HepG2 (cell line): Measurements from ENCODE around the gene LENEP. TPM values are rescaled to one million over a fixed set of nuclear protein-coding genes. Genes with fewer than 3 reads are reported as not detected.
A peak's percentile ranks its signal among the peaks of the same experiment; 100 is the strongest.

Experiments
- ARNT ChIP-seq: fragments of 450-650 bp; IDR thresholded peaks from 2 replicates; pipeline ENCODE4 v1.6.1; 2017
- ATF3 ChIP-seq: sonication (generic); formaldehyde crosslinking; IDR thresholded peaks from 2 replicates; pipeline ENCODE4 v1.4.0; 2020; ENCODE audit warnings: missing genetic modification reagents
- ETV5 ChIP-seq: IDR thresholded peaks from 2 replicates; pipeline ENCODE4 v1.6.1; 2018; ENCODE audit warnings: missing biosample characterization, missing genetic modification reagents, inconsistent platforms, borderline replicate concordance
- FOXO4 ChIP-seq: sonication (generic); formaldehyde crosslinking; conservative IDR thresholded peaks from 2 replicates; pipeline ENCODE4 v1.8.1; 2023; ENCODE audit warnings: missing genetic modification reagents
- KLF15 ChIP-seq: sonication (generic); formaldehyde crosslinking; IDR thresholded peaks from 2 replicates; pipeline ENCODE4 v1.8.1; 2023; ENCODE audit warnings: borderline replicate concordance, mild to moderate bottlenecking, inconsistent platforms, missing genetic modification reagents, mixed read lengths
- KLF9 ChIP-seq: IDR thresholded peaks from 2 replicates; pipeline ENCODE4 v1.6.1; 2016; ENCODE audit warnings: low read depth
- MAFK ChIP-seq, 2 experiments: IDR thresholded peaks in 1 of 2; conservative IDR thresholded peaks in 1 of 2; 2 replicates each; pipeline ENCODE4 v1.6.1; 2011; ENCODE audit warnings: improper control_type of control experiment in 2 of 2, low read length in 2 of 2
- PHB2 ChIP-seq: fragments of 450-650 bp; IDR thresholded peaks from 2 replicates; pipeline ENCODE4 v1.6.1; 2018; ENCODE audit not compliant: partially characterized antibody
- PTBP1 ChIP-seq: fragments of 200-400 bp; formaldehyde crosslinking; IDR thresholded peaks from 2 replicates; pipeline ENCODE4 v1.6.1; 2018; ENCODE audit warnings: low read length, low read depth; ENCODE audit not compliant: poor library complexity, severe bottlenecking
- REXO4 ChIP-seq: sonication (generic); formaldehyde crosslinking; IDR thresholded peaks from 2 replicates; pipeline ENCODE4 v1.8.0; 2022; ENCODE audit warnings: missing genetic modification reagents, mild to moderate bottlenecking, borderline replicate concordance
- SMAD3 ChIP-seq: sonication (generic); formaldehyde crosslinking; IDR thresholded peaks from 2 replicates; pipeline ENCODE4 v1.4.0; 2020; ENCODE audit warnings: missing genetic modification reagents
- SP140L ChIP-seq: sonication (generic); formaldehyde crosslinking; IDR thresholded peaks from 2 replicates; pipeline ENCODE4 v1.4.0; 2020; ENCODE audit warnings: missing genetic modification reagents, borderline replicate concordance
- SUZ12 ChIP-seq: fragments of 150-350 bp; IDR thresholded peaks from 2 replicates; pipeline ENCODE4 v1.6.1; 2014; ENCODE audit warnings: low read depth, low read length
- TERF1 ChIP-seq: sonication (generic); formaldehyde crosslinking; IDR thresholded peaks from 2 replicates; pipeline ENCODE4 v1.8.0; 2022; ENCODE audit warnings: mild to moderate bottlenecking, missing genetic modification reagents, moderate library complexity
- TFAP4 ChIP-seq: sonication (generic); IDR thresholded peaks from 2 replicates; pipeline ENCODE4 v1.6.1; 2016; ENCODE audit warnings: low read depth, borderline replicate concordance
- THAP9 ChIP-seq: sonication (generic); formaldehyde crosslinking; IDR thresholded peaks from 2 replicates; pipeline ENCODE4; 2020; ENCODE audit warnings: missing genetic modification reagents, mild to moderate bottlenecking, borderline replicate concordance
- TOPORS ChIP-seq: sonication (generic); formaldehyde crosslinking; IDR thresholded peaks from 2 replicates; pipeline ENCODE4 v1.8.0; 2023; ENCODE audit warnings: mild to moderate bottlenecking, missing genetic modification reagents
- ZBTB7B ChIP-seq: sonication (generic); formaldehyde crosslinking; IDR thresholded peaks from 2 replicates; pipeline ENCODE4 v1.4.0; 2020; ENCODE audit warnings: missing genetic modification reagents
- ZNF101 ChIP-seq: sonication (generic); formaldehyde crosslinking; IDR thresholded peaks from 2 replicates; pipeline ENCODE4 v1.4.0; 2020; ENCODE audit warnings: mild to moderate bottlenecking, low read depth, missing genetic modification reagents, borderline replicate concordance
- ZNF17 ChIP-seq: sonication (generic); formaldehyde crosslinking; IDR thresholded peaks from 2 replicates; pipeline ENCODE4 v1.5.0; 2020; ENCODE audit warnings: mild to moderate bottlenecking, missing genetic modification reagents
- ZNF580 ChIP-seq: IDR thresholded peaks from 2 replicates; pipeline ENCODE4 v1.6.1; 2016; ENCODE audit warnings: low read depth, borderline replicate concordance
- ZNF615 ChIP-seq: sonication (generic); formaldehyde crosslinking; IDR thresholded peaks from 2 replicates; pipeline ENCODE4 v1.5.0; 2020; ENCODE audit warnings: mild to moderate bottlenecking, missing genetic modification reagents, borderline replicate concordance
- polyA plus RNA-seq, 8 experiments: library from polyadenylated mRNA; depleted of rRNA in 3 of 8; stranded (reverse) in 7 of 8; unstranded in 1 of 8; fragments of >200 nt; fragmentation: Illumina TruSeq in 4 of 8; extraction: Trizol in 4 of 8; gene quantifications; 2 replicates each; pipeline versions ENCODE4 v1.2.1 to v1.2.3, GENCODE V29; 2011 to 2016; ENCODE audit warnings: low read depth in 4 of 8, missing spikeins in 1 of 8, mixed read lengths in 1 of 8; ENCODE audit not compliant: insufficient read depth in 1 of 8
- total RNA-seq, 5 experiments: library from RNA; depleted of rRNA; stranded (reverse); fragments of >200 nt; fragmentation: Illumina TruSeq; extraction: Trizol; gene quantifications; 2 replicates each; pipeline ENCODE4 v1.2.3, GENCODE V29; 2016; ENCODE audit warnings: low read depth in 1 of 5

The LENEP gene
- total and polyA plus RNA-seq, 2 of the 13 experiments (the other 11 are each of a cell fraction or from before 2014, with no cell fraction given): 0.29 TPM; not detected in 1

- TF ChIP-seq ZNF101 (CRISPR knock-in tag) (no peak), MAFK (conservative IDR thresholded peaks at IDR 0.05 in 1 of 2, IDR thresholded peaks at IDR 0.05 in 1 of 2; ENCODE audit: low read length in 2 of 2) (0 out of 4 replicates have a peak, but pooled peaks of 1 of the 2 experiments have one; percentile 1), KLF15 (CRISPR knock-in tag) (no peak), SP140L (CRISPR knock-in tag) (no peak), TFAP4 (no peak), THAP9 (CRISPR knock-in tag) (no peak; the same call in 1 of the 2 replicates), ARNT (no peak), SMAD3 (CRISPR knock-in tag) (no peak), ZNF17 (CRISPR knock-in tag) (no peak), PTBP1 (no peak), REXO4 (no peak), ZBTB7B (CRISPR knock-in tag) (peak; percentile 53; the same call in 1 of the 2 replicates), ATF3 (CRISPR knock-in tag) (no peak), ZNF615 (CRISPR knock-in tag) (no peak), ZNF580 (CRISPR knock-in tag) (peak; percentile 71; the same call in 1 of the 2 replicates), ETV5 (CRISPR knock-in tag) (no peak), FOXO4 (0 out of 2 replicates have a peak, but pooled peaks have one; percentile 11), TOPORS (CRISPR knock-in tag) (no peak), KLF9 (0 out of 2 replicates have a peak, but pooled peaks have one; percentile 77), TERF1 (CRISPR knock-in tag) (no peak), SUZ12 (no peak), PHB2 (no peak)
These were observed 6.4 kb downstream of the LENEP start (continued) for GRCh38 chr1:154999571-155000410.
